Tibial nerve (tissue), 4 donors: ENCODE data around the gene DOCK2.

Experiments used
- CTCF ChIP-seq, 5 experiments: fragments of 200-600 bp in 3 of 5; fragments of 450-650 bp in 2 of 5; sonication (generic) in 3 of 5; IDR thresholded peaks; one replicate each; pipeline ENCODE4 v1.5.1; 2016 to 2019; ENCODE audit warnings: antibody characterized with exemption in 5 of 5, mild to moderate bottlenecking in 3 of 5, moderate library complexity in 2 of 5
- EP300 ChIP-seq, 2 donors: sonication (generic); formaldehyde crosslinking; IDR thresholded peaks; one replicate each; pipeline ENCODE4 v1.6.1; 2017; ENCODE audit warnings: antibody characterized with exemption in 2 of 2, mild to moderate bottlenecking in 1 of 2
- POLR2A ChIP-seq, 2 donors: fragments of 450-650 bp; IDR thresholded peaks; one replicate each; pipeline ENCODE4 v1.6.1; 2017; ENCODE audit warnings: antibody characterized with exemption in 2 of 2, mild to moderate bottlenecking in 2 of 2, moderate library complexity in 2 of 2

DNA sequence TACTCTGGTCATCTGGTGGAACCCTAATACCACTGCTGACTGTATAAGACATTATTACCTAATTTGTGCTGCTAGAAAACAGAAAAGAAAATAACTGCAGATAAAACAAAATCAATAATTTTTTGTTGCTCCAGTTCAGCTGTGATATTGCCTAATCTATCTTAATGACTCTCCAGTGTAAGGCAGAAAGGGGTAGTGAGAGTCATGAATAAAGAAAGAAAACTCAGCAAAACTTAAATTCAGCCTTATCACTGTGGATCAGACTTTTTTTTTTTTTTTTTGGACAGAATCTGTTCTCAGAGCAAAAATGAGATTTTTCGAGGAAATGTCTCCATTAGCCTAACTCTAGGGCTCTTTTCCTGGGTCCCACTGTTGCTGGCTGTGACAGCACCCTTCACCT is 1.1 kb upstream of the DOCK2 start:
- TF ChIP-seq POLR2A (IDR thresholded peaks at IDR 0.05) (no peak), CTCF (IDR thresholded peaks at IDR 0.05) (no peak), EP300 (IDR thresholded peaks at IDR 0.05) (no peak)
